HG03095 (cell line): ENCODE measurements around the gene POLA1.

ENCODE experiments used
- ATAC-seq: cut with Tn5 transposase; IDR thresholded peaks from one replicate; pipeline ENCODE4 v1.9.1; 2021; ENCODE audit warnings: moderate library complexity; ENCODE audit not compliant: unreplicated experiment

Gene POLA1

GRCh38 chrX:25020391-25020904, 326.7 kb downstream of the POLA1 start:
- peak; percentile 14 for ATAC-seq

GRCh38 chrX:25020905-25021449, 327.3 kb downstream of the POLA1 start:
- ATAC-seq = peak; percentile 71

GRCh38 chrX:25022499-25023325, 329.0 kb downstream of the POLA1 start:
- no peak for ATAC-seq

- no peak for ATAC-seq
Measured at GRCh38 chrX:25023908-25024307, 330.2 kb downstream of the POLA1 start.

GRCh38 chrX:25025615-25026014, 331.9 kb downstream of the POLA1 start:
- ATAC-seq = no peak

- no peak for ATAC-seq
Measured at GRCh38 chrX:25026576-25026975, 332.9 kb downstream of the POLA1 start.

- no peak for ATAC-seq
Measured at GRCh38 chrX:25028726-25029125, 335.0 kb downstream of the POLA1 start.

- ATAC-seq = no peak
Measured at GRCh38 chrX:25029288-25029825, 335.6 kb downstream of the POLA1 start.

GRCh38 chrX:25034889-25035288, 341.2 kb downstream of the POLA1 start:
- no peak for ATAC-seq

GRCh38 chrX:25039036-25039435, 345.3 kb downstream of the POLA1 start:
- ATAC-seq = no peak

GRCh38 chrX:25043192-25043591, 349.5 kb downstream of the POLA1 start:
- ATAC-seq = no peak
